H7 (cell line): ENCODE data around the gene TRPV4. TPM values are rescaled to one million over a fixed set of nuclear protein-coding genes. Genes with fewer than 3 reads are reported as not detected.
A peak's percentile ranks its signal among the peaks of the same experiment; 100 is the strongest.

Experiments
- DNase-seq: peaks from one replicate; pipeline ENCODE4 v3.0.0; 2012
- H3K27me3 ChIP-seq: 2 replicates; pipeline ENCODE4 v1.6.0; 2011; ENCODE audit warnings: mild to moderate bottlenecking, low read length; ENCODE audit not compliant: control insufficient read depth, insufficient read depth
- H3K36me3 ChIP-seq: replicated peaks from 2 replicates; pipeline ENCODE4 v1.5.1; 2011; ENCODE audit warnings: low read length; ENCODE audit not compliant: control insufficient read depth, insufficient read depth
- H3K4me3 ChIP-seq: 2 replicates; pipeline ENCODE4 v1.5.1; 2011; ENCODE audit warnings: low read depth, mild to moderate bottlenecking, control low read depth, low read length, moderate library complexity; ENCODE audit not compliant: insufficient read depth
- total RNA-seq: library from RNA; depleted of rRNA; stranded (reverse); fragments of >200 nt; shearing (Covaris generic); gene quantifications from 2 replicates; pipeline ENCODE4 v1.2.3, GENCODE V29; 2014

TRPV4 gene
- total RNA-seq, 1 experiment from 2014 or later, result 1.6 TPM

DNA sequence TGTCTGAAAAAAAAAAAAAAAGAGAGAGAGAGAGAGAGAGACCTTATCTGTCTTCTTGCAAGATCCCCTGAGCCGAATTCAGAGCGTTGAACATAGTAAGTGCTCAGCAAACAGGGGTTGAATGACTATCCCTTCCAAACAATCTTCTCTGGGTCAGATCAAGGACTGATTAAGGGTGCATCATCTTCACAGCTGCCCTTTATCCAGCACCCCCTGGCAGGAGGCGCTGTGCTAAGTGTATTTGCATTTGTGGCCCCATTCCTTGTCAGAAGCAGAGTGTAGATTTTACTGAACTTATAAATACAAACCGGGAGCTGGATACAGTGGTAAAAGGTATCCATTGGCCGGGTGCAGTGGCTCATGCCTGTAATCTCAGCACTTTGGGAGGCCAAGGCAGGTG lies 8.8 kb upstream of the TRPV4 start:
- Histone ChIP-seq H3K4me3 (no peak overlapping the region), H3K27me3 (no peaks in the 10 kb centered on the region; the same call in 1 of the 2 replicates), H3K36me3 (no peaks in the 10 kb centered on the region)
- no peak for DNase-seq

DNA sequence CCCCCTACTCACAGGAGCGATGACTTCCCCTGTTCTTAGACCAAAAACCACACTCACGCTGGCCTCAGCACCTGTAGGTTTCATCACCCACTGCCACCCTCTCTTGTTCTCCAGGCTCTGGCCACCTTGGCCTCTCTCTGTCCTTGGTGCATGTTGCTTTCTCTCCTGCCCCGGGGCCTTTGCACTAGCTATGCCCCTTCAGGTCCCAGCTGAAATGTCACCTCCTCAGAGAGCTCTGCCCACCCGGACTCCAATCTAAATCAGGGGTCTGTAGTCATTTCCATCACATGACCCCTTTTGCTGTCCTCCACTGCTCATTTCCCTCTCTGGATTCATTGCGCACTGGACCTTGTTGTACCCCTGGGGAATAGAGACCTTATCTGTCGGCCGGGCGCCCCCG lies 8.2 kb upstream of the TRPV4 start:
- H3K36me3 ChIP-seq, result no peaks in the 10 kb centered on the region
- H3K27me3 ChIP-seq, result no peaks in the 10 kb centered on the region; the same call in 1 of the 2 replicates
- DNase-seq, result no peak
- no peak overlapping the region for H3K4me3 ChIP-seq

DNA sequence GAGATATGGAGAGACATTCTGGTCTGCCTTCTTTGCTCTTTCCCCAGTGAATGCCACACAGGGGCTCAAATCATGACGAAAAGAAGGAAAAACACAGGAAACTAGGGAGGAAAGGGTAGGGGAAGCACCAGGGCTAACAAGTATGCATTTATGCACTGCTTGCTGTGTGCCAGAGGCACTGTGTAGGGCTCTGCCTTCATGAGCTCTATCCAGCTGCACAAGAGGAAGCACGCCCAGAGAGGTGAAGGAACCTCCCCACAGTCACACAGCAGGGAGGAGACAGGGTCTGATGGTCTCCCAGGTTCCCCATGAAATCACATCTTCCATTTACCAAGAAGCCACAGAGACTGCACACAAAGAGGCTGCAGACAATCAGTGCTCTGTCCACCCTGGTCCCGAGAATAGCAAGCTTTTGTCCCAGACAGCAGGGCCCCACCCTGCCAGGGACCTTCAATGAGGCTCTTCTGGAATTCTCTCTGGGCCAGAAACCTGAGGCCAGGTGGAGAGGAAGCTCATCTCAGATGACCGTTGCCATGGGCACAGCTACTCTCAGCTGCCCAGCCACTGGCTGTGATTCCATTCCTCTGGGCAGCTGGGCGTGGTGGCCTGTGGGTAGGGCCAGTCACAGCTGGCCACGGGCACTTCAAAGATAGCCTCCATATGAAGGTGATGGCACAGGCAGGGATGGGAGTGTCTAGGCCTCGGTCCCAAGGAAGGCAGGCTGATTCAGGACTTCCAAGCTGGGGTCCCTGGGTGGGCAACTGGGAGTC lies 7.3 kb upstream of the TRPV4 start:
- DNase-seq, result no peak
- Histone ChIP-seq H3K36me3 (no peaks in the 10 kb centered on the region), H3K27me3 (no peaks in the 10 kb centered on the region; the same call in 1 of the 2 replicates), H3K4me3 (no peak overlapping the region)

DNA sequence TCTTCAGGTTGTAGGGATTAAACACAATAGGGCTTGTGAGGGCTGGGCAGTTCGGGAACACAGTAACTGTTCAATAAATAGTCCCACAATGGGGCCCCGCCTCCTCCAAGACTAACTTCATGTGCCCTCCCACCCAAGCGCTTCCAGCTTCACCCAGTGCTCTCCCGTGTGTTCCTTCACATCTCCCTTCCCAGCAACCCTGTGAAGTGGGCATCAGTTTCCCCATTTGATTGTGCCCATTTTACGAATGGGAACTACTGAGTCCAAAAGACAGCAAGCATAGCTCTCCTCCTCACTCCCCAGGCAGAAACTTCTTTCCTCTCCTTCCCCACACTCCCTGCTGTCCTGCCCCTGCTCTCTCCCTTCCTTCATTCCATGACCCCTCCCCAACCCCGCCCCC lies 6.2 kb upstream of the TRPV4 start:
- H3K27me3 ChIP-seq, result no peaks in the 10 kb centered on the region; the same call in 1 of the 2 replicates
- H3K36me3 ChIP-seq, result no peaks in the 10 kb centered on the region
- DNase-seq, result no peak
- H3K4me3 ChIP-seq, result no peak overlapping the region

DNA sequence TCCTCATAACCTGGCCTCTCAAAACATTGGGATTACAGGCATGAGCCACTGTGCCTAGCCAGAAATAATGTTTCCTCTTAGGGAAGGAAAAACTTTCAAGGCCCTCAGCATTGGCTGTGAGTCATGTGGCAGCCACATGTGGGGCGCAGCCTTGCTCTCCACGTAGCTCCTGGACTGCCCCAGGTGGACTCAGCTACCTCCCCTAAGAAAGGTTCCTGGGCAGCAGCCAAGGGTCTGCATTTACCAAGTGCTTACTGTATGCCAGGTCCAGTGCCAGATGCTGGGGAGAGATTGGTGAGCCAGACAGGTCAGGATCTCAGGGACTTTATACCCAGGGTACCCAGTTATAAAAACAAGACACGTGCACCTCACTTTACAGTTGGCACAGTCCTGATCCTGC lies 3.7 kb upstream of the TRPV4 start:
- no peak overlapping the region for H3K4me3 ChIP-seq
- no peak for DNase-seq
- no peaks in the 10 kb centered on the region for H3K36me3 ChIP-seq
- H3K27me3 ChIP-seq, result no peaks in the 10 kb centered on the region; the same call in 1 of the 2 replicates

DNA sequence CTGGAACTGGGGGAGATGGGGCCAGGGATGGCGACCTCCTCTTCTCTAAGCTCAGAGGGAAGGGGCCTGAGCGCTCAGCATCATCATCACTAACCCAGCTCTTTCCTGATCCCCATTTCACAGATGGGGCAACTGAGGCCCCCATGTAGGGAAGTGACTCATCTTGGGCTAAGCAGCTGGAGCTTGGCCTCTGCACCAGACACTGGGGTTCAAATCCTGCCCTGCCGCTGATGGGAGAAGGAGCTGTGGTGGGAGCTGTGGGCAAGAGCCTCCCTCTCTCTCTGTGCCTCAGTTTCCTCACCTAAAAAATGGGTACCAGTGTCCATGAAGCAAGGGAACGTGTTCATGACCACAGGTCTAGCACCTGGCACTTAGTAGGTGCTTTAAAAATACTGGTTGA lies 2.6 kb upstream of the TRPV4 start:
- no peaks in the 10 kb centered on the region for H3K36me3 ChIP-seq
- no peak for DNase-seq
- no peak overlapping the region for H3K4me3 ChIP-seq
- H3K27me3 ChIP-seq, result no peaks in the 10 kb centered on the region; the same call in 1 of the 2 replicates

DNA sequence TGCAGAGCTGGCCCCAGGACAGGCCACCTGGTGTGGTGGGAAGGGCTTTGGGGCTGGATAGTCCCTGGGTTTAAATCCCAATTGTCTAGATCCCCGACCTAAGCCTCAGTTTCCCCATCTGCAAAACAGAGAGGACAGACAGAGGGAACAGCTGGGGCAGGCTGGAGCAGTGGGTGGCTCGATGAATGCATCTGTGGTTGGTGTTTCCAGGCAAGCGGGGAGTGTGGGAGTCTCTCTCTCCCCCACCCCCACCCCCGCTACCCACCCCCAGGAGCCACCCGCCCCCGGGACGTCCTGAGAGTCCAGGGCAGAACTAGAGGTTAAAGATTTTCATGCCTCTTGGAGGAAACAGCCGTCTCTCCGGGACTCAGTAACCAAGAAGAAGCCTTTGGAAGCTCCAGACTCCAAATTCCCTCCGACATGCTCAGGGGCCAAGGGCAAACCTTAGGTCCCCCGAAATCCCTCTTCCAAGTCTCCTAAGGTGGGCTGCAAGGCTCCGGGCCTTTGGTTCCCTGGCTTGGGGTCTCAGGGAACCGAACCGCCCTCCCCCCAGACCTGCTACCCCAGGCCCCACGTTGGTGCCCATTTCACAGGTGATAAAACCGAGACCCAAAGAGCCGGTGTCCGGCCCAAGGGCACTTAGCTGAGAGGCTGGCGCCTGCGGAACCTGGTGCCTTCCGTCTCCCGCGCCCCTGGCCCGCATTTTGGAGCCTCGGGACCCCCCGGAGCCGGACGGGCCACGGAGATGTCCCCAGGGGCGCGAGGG lies 474 bp downstream of the TRPV4 start:
- Histone ChIP-seq H3K27me3 (no peaks in the 10 kb centered on the region; the same call in 1 of the 2 replicates), H3K36me3 (no peaks in the 10 kb centered on the region), H3K4me3 (peak overlapping the region; percentile 62)
- DNase-seq, result no peak

DNA sequence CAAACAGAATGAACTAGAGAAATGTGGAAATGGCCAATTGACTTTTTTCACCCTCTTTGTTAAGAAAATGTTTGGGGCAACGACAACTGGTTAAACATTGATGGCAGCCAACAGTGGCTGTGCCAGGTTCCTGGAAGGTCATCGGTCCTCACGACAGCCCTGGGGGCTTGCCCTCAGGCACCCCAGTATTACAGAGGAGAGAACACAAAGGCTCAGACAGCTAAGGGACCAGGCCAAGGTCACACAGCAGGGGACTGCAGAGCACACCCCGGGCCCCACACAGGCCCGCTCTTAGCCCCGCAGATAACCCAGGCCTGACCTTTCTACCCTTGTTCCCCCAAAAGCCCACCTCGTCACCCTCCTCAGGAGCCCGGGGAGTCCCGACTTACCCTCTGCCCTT lies 1.3 kb downstream of the TRPV4 start:
- no peak for DNase-seq
- H3K27me3 ChIP-seq, result no peaks in the 10 kb centered on the region; the same call in 1 of the 2 replicates
- no peak overlapping the region for H3K4me3 ChIP-seq
- no peaks in the 10 kb centered on the region for H3K36me3 ChIP-seq

DNA sequence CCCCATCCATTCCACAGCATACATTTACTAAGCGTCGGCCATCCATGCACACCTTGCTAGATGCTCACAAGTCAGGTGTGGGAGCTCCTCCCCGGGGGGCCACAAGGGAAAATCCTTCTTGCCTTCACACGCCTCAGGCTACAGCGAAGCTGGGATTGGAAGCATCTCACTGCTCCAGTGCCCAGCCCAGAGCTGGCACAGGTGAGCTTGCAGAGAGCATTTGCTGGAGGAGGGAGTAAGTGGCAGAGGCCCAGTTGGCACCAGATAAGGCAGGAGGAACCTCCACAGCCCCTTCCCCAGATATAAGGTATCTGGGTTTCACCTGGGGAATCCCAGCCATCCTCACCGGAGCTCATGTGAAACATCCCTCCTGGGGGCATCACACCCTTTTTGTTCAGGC lies 1.8 kb downstream of the TRPV4 start:
- H3K36me3 ChIP-seq, result no peaks in the 10 kb centered on the region
- no peaks in the 10 kb centered on the region; the same call in 1 of the 2 replicates for H3K27me3 ChIP-seq
- no peak for DNase-seq
- no peak overlapping the region for H3K4me3 ChIP-seq

DNA sequence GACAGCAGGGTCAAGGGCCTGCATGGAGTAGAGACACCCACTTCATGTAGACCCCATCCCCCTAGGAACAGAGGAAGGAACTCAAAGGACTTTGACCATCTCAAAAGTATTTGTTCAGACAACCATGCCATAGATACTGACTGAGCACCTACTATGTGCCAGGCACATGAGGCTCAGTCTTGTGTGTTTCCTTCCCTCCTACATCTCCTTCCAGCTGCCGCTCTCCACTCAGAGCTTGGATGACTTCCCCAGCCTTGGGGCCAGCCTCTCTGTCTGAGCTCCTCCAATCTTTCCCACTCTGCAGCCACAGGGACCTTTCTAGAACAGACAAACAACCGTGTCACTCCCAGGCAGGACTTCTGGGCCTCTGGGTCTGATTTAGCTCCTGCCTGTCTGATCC lies 2.5 kb downstream of the TRPV4 start:
- DNase-seq, result no peak
- Histone ChIP-seq H3K27me3 (no peaks in the 10 kb centered on the region; the same call in 1 of the 2 replicates), H3K4me3 (no peak overlapping the region), H3K36me3 (no peaks in the 10 kb centered on the region)

DNA sequence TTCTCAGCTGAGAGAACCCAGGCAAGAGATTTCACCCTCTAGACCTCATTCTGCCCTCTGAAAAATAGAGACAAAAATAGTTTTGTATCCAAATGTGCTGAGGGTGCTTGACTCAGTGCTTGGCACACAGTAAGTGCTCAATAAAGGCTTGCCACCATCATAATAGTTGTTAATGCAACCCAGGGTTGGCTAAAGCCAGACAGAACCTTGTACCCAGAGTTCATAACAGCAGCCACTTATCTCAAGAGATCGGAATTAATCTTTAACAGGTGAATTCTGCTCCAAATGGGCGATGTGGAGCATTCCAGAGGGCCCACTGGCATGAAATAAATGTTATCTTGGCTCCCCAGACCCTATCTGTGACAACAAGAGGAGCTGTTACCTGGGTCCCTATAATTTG lies 2.9 kb downstream of the TRPV4 start:
- no peak for DNase-seq
- Histone ChIP-seq H3K36me3 (no peaks in the 10 kb centered on the region), H3K4me3 (no peak overlapping the region), H3K27me3 (no peaks in the 10 kb centered on the region; the same call in 1 of the 2 replicates)

DNA sequence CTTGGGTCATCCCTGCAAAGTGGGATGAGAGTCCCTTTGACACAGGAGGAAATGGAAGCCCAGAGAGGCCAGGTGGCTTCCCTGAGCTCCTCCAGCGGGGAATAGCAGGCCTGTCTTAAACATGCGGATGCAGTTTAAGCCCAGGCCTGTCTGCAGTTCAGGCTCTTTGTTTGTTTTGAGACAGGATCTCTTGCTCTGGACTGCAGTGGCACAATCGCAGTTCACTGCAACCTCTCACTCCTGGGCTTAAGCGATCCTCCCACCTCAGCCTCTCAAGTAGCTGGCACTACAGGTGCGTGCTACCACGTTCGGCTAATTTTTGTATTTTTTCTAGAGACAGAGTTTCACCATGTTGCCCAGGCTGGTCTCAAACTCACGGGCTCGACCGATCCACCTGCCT lies 3.5 kb downstream of the TRPV4 start:
- no peaks in the 10 kb centered on the region; the same call in 1 of the 2 replicates for H3K27me3 ChIP-seq
- H3K4me3 ChIP-seq, result no peak overlapping the region
- H3K36me3 ChIP-seq, result no peaks in the 10 kb centered on the region
- no peak for DNase-seq

DNA sequence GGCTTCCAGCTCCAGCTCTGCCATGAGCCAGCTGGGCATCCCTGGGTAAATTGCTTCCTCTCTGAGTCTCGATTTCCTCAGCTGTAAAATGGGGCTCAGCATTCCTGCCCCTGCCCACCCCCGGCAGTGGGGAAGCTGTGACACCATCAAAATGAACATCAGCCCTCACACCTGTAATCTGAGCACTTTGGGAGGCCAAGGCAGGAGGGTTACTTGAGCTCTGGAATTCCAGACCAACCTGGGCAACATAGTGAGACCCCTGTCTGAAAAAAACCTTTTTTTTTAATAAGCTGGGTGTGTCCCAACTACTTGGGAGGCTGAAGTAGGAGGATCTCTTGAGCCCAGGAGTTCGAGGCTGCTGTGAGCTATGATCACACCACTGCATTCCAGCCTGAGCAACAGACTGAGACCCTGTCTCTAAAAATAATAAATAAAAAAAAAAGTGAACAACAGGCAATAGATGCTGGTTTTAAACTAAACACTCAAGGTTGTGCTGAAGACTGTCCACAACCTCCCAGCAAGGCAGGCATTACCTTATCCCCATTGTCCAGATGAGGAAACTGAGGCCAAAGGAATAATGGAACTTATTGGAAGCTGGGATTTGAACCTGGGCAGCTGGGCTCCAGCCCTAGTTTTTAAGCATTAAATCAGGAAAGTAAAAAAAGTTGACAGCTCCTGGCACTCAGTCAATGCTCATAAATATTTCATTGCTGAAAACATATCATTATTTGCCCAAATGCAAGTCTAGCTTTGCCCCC lies 4.3 kb downstream of the TRPV4 start:
- no peaks in the 10 kb centered on the region for H3K36me3 ChIP-seq
- H3K4me3 ChIP-seq, result no peak overlapping the region
- DNase-seq, result no peak
- H3K27me3 ChIP-seq, result no peaks in the 10 kb centered on the region; the same call in 1 of the 2 replicates
